Neural cell (in vitro differentiated cells): ENCODE measurements around the gene GABRR1. TPM values are rescaled to one million over a fixed set of nuclear protein-coding genes. Genes with fewer than 3 reads are reported as not detected.

Experiments
- H2AFZ ChIP-seq: fragments of 200-600, 300-800 bp; sonication (generic), shearing (Covaris generic); 2 replicates; pipeline ENCODE4 v1.6.0; 2014; ENCODE audit warnings: low read depth, mild to moderate bottlenecking, antibody characterized with exemption, low read length, moderate library complexity
- H3F3A ChIP-seq: fragments of 200-600 bp; shearing (Covaris generic); 2 replicates; pipeline ENCODE4 v1.6.1; 2016; ENCODE audit warnings: mild to moderate bottlenecking, moderate library complexity, mixed read lengths, antibody characterized with exemption, low read length; ENCODE audit not compliant: insufficient read depth, poor library complexity, severe bottlenecking
- H3K27ac ChIP-seq: fragments of 200-600, 300-800 bp; sonication (generic), shearing (Covaris generic); 2 replicates; pipeline ENCODE4 v1.5.1; 2014; ENCODE audit warnings: mild to moderate bottlenecking, low read length, moderate library complexity
- H3K27me3 ChIP-seq: fragments of 300-800, 200-600 bp; sonication (generic), shearing (Covaris generic); 2 replicates; pipeline ENCODE4 v1.6.0; 2014; ENCODE audit warnings: mild to moderate bottlenecking, low read depth, low read length, moderate library complexity; ENCODE audit not compliant: insufficient read depth
- H3K36me3 ChIP-seq: fragments of 300-800, 200-600 bp; sonication (generic), shearing (Covaris generic); 2 replicates; pipeline ENCODE4 v1.5.1; 2014; ENCODE audit warnings: mild to moderate bottlenecking, antibody characterized with exemption, low read length, moderate library complexity; ENCODE audit not compliant: insufficient read depth
- H3K4me2 ChIP-seq: fragments of 300-800, 200-600 bp; sonication (generic), shearing (Covaris generic); 2 replicates; pipeline ENCODE4 v1.6.0; 2014; ENCODE audit warnings: mild to moderate bottlenecking, low read length
- H3K4me3 ChIP-seq: fragments of 300-800, 200-600 bp; sonication (generic), shearing (Covaris generic); 2 replicates; pipeline ENCODE4 v1.5.1; 2014; ENCODE audit warnings: mild to moderate bottlenecking, low read length, moderate library complexity
- H3K79me2 ChIP-seq: fragments of 200-600 bp; shearing (Covaris generic); replicated peaks from 2 replicates; pipeline ENCODE4 v1.6.0; 2014; ENCODE audit warnings: mild to moderate bottlenecking, low read length, moderate library complexity; ENCODE audit not compliant: insufficient read depth
- H3K9ac ChIP-seq: fragments of 300-800, 200-600 bp; sonication (generic), shearing (Covaris generic); 2 replicates; pipeline ENCODE4 v1.6.1; 2016; ENCODE audit warnings: mild to moderate bottlenecking, low read length, mixed read lengths
- H3K9me2 ChIP-seq: fragments of 200-600 bp; shearing (Covaris generic); 2 replicates; pipeline ENCODE4 v1.6.1; 2016; ENCODE audit warnings: mild to moderate bottlenecking, low read length, mixed read lengths; ENCODE audit not compliant: insufficient read depth
- H3K9me3 ChIP-seq: fragments of 200-600, 300-800 bp; sonication (generic), shearing (Covaris generic); 2 replicates; pipeline ENCODE4 v1.6.1; 2016; ENCODE audit warnings: mild to moderate bottlenecking, mixed run types, low read length, moderate library complexity, mixed read lengths
- H4K20me1 ChIP-seq: fragments of 200-600 bp; shearing (Covaris generic); 2 replicates; pipeline ENCODE4 v1.6.1; 2016; ENCODE audit warnings: mild to moderate bottlenecking, mixed run types; ENCODE audit not compliant: insufficient read depth
- EP300 ChIP-seq: fragments of 450-650 bp; conservative IDR thresholded peaks from 2 replicates; pipeline ENCODE4 v1.6.1; 2014; ENCODE audit warnings: antibody characterized with exemption, mild to moderate bottlenecking, moderate library complexity; ENCODE audit not compliant: poor library complexity, severe bottlenecking
- EZH2 ChIP-seq: fragments of 200-600, 300-800 bp; shearing (Covaris generic), sonication (generic); IDR thresholded peaks from 2 replicates; pipeline ENCODE4 v1.6.1; 2014; ENCODE audit warnings: antibody characterized with exemption, low read length, borderline replicate concordance, mild to moderate bottlenecking; ENCODE audit not compliant: insufficient read depth, poor library complexity, severe bottlenecking
- MXI1 ChIP-seq: fragments of 450-650 bp; conservative IDR thresholded peaks from 2 replicates; pipeline ENCODE4 v1.6.1; 2014; ENCODE audit warnings: antibody characterized with exemption, mild to moderate bottlenecking; ENCODE audit not compliant: poor library complexity, severe bottlenecking
- POLR2AphosphoS5 ChIP-seq: IDR thresholded peaks from 2 replicates; pipeline ENCODE4 v1.6.1; 2012
- RAD21 ChIP-seq: fragments of 450-650 bp; conservative IDR thresholded peaks from 2 replicates; pipeline ENCODE4 v1.6.1; 2014; ENCODE audit warnings: antibody characterized with exemption, mild to moderate bottlenecking, moderate library complexity
- SMC3 ChIP-seq: fragments of 450-650 bp; conservative IDR thresholded peaks from 2 replicates; pipeline ENCODE4 v1.6.1; 2014; ENCODE audit warnings: antibody characterized with exemption, mild to moderate bottlenecking, moderate library complexity; ENCODE audit not compliant: poor library complexity
- TAF1 ChIP-seq: IDR thresholded peaks from 2 replicates; pipeline ENCODE4 v1.6.1; 2012; ENCODE audit warnings: low read depth
- polyA plus RNA-seq: library from polyadenylated mRNA; depleted of rRNA; stranded (reverse); fragments of >200 nt; gene quantifications from 2 replicates; pipeline ENCODE4 v1.2.3, GENCODE V29; 2014
- TF ChIP-seq, protein P1 (sequence below): IDR thresholded peaks from 2 replicates; pipeline ENCODE4 v1.6.1; 2012; ENCODE audit warnings: borderline replicate concordance
- TF ChIP-seq, protein P2 (sequence below): fragments of 450-650 bp; IDR thresholded peaks from 2 replicates; pipeline ENCODE4 v1.5.1; 2014; ENCODE audit warnings: antibody characterized with exemption, mild to moderate bottlenecking, moderate library complexity; ENCODE audit not compliant: poor library complexity, severe bottlenecking

GABRR1 gene
- polyA plus RNA-seq, 1 donor from 2014 or later: not detected

DNA sequence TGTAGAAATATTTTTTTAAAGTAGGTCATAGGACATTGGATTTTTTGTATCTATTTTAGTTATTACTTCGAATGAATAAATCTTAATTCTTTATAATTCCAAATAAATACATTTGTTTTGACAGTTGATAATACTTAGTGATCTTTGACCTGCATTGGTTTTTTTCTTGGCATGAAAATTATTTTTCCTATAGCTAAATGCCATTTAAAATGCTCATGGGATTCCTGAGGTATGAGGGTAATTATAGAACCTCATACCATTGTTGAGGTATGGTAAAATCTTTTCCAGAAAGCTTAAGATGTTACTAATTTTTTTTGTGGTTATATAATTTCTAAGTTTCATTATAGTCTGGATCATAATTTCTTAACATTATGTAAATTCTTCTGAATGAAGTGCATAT, 63.0 kb downstream of the GABRR1 start:
- Histone ChIP-seq H3K9me2 (no peaks in the 10 kb centered on the region), H3K9ac (no peak overlapping the region), H3K36me3 (no peaks in the 10 kb centered on the region), H3K4me2 (no peak overlapping the region), H4K20me1 (no peaks in the 10 kb centered on the region), H3K4me3 (no peak overlapping the region), H3K27ac (no peak overlapping the region), H3K9me3 (no peaks in the 10 kb centered on the region), H3K79me2 (no peaks in the 10 kb centered on the region), H2AFZ (no peak overlapping the region), H3K27me3 (no peaks in the 10 kb centered on the region), H3F3A (no peaks in the 10 kb centered on the region)
- TF ChIP-seq MXI1: no peak
- no peak for TF ChIP-seq SMC3
- TF ChIP-seq, protein P1, sequence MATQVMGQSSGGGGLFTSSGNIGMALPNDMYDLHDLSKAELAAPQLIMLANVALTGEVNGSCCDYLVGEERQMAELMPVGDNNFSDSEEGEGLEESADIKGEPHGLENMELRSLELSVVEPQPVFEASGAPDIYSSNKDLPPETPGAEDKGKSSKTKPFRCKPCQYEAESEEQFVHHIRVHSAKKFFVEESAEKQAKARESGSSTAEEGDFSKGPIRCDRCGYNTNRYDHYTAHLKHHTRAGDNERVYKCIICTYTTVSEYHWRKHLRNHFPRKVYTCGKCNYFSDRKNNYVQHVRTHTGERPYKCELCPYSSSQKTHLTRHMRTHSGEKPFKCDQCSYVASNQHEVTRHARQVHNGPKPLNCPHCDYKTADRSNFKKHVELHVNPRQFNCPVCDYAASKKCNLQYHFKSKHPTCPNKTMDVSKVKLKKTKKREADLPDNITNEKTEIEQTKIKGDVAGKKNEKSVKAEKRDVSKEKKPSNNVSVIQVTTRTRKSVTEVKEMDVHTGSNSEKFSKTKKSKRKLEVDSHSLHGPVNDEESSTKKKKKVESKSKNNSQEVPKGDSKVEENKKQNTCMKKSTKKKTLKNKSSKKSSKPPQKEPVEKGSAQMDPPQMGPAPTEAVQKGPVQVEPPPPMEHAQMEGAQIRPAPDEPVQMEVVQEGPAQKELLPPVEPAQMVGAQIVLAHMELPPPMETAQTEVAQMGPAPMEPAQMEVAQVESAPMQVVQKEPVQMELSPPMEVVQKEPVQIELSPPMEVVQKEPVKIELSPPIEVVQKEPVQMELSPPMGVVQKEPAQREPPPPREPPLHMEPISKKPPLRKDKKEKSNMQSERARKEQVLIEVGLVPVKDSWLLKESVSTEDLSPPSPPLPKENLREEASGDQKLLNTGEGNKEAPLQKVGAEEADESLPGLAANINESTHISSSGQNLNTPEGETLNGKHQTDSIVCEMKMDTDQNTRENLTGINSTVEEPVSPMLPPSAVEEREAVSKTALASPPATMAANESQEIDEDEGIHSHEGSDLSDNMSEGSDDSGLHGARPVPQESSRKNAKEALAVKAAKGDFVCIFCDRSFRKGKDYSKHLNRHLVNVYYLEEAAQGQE: no peak
- no peak for TF ChIP-seq RAD21
- TF ChIP-seq EP300: no peak
- TF ChIP-seq EZH2: no peak
- TF ChIP-seq POLR2AphosphoS5: no peak
- no peak for TF ChIP-seq TAF1
- TF ChIP-seq, protein P2, sequence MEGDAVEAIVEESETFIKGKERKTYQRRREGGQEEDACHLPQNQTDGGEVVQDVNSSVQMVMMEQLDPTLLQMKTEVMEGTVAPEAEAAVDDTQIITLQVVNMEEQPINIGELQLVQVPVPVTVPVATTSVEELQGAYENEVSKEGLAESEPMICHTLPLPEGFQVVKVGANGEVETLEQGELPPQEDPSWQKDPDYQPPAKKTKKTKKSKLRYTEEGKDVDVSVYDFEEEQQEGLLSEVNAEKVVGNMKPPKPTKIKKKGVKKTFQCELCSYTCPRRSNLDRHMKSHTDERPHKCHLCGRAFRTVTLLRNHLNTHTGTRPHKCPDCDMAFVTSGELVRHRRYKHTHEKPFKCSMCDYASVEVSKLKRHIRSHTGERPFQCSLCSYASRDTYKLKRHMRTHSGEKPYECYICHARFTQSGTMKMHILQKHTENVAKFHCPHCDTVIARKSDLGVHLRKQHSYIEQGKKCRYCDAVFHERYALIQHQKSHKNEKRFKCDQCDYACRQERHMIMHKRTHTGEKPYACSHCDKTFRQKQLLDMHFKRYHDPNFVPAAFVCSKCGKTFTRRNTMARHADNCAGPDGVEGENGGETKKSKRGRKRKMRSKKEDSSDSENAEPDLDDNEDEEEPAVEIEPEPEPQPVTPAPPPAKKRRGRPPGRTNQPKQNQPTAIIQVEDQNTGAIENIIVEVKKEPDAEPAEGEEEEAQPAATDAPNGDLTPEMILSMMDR: no peak

DNA sequence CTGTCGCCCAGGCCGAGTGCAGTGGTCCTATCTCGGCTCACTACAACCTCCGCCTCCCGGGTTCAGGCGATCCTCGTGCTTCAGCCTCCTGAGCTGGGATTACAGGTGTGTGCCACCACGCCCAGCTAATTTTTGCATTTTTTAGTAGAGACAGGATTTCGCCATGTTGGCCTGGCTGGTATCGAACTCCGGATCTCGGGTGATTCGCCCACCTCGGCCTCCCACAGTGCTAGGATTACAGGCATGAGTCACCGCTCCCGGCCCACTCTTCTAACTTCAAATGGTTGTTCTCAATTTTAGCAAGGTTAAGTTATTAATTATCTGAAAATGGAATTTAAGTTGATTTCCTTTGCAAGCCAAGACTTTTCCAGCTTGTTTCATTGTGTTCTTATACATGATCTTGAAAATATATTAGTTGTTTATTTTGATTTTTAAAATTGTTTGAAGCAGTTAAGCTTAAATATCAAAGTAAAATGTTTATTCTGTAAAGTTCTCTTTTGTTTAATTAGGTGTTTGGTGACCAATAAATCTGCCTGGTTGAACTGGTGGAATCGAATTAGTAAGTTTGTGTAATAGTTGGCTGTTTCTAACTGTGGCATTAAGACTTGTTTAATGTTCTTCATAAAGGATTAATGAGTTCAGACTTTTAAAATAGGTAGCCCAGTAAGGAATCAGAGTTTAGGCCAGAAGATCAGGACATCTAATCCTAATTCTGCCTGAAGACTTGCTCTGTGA, 69.0 kb downstream of the GABRR1 start:
- Histone ChIP-seq H3K4me2 (no peak overlapping the region), H3K9me3 (no peaks in the 10 kb centered on the region), H3K79me2 (no peaks in the 10 kb centered on the region), H3K36me3 (no peaks in the 10 kb centered on the region), H3K9me2 (no peaks in the 10 kb centered on the region), H4K20me1 (no peaks in the 10 kb centered on the region), H3K27ac (no peak overlapping the region), H2AFZ (no peak overlapping the region), H3K9ac (no peak overlapping the region), H3K27me3 (peaks cover 14% of the 10 kb centered on the region), H3K4me3 (no peak overlapping the region), H3F3A (no peaks in the 10 kb centered on the region)
- TF ChIP-seq, protein P1: no peak
- TF ChIP-seq, protein P2: no peak
- TF ChIP-seq RAD21: no peak
- TF ChIP-seq SMC3: no peak
- TF ChIP-seq EZH2: no peak
- TF ChIP-seq MXI1: no peak
- TF ChIP-seq EP300: no peak
- no peak for TF ChIP-seq POLR2AphosphoS5
- no peak for TF ChIP-seq TAF1
